ENCODE measurements around the gene GNAO1. TPM values are rescaled to one million over a fixed set of nuclear protein-coding genes. Genes with fewer than 3 reads are reported as not detected.

GNAO1 gene
- total and polyA plus RNA-seq, 9 of the 15 experiments (the other 6 are each of a cell fraction or from before 2014, with no cell fraction given) = 0.07 to 0.42 (median 0.08) TPM; not detected in 5

- Histone ChIP-seq H2AFZ (ENCODE audit: low read depth, low read length) (no peak overlapping the region), H3K4me1 (replicated peaks in 1 of 2; ENCODE audit: control insufficient read depth in 2 of 2, insufficient read depth in 2 of 2, low read length in 2 of 2) (peaks cover 15 to 29% of the 10 kb centered on the region in 2 experiments), H3K27ac (ENCODE audit: extremely low read depth, low read depth, low read length) (no peak overlapping the region), H3K9me1 (ENCODE audit: control insufficient read depth, insufficient read depth, low read length) (no peaks in the 10 kb centered on the region), H4K20me1 (replicated peaks; ENCODE audit: control insufficient read depth, insufficient read depth, low read length) (peaks cover 4% of the 10 kb centered on the region; the same call in 1 of the 2 replicates), H3K9me3 (replicated peaks; ENCODE audit: control insufficient read depth, insufficient read depth, low read depth, low read length) (no peaks in the 10 kb centered on the region), H3K79me2 (ENCODE audit: control insufficient read depth, insufficient read depth, low read length) (no peaks in the 10 kb centered on the region), H3K36me3 (ENCODE audit: control insufficient read depth, insufficient read depth, low read length) (no peaks in the 10 kb centered on the region), H3K9ac (ENCODE audit: insufficient read depth in 1 of 2, low read depth in 2 of 2, low read length in 2 of 2) (no peak overlapping the region), H3K4me2 (ENCODE audit: insufficient read depth, low read length) (no peak overlapping the region), H3K4me3 (no peak overlapping the region), H3K27me3 (ENCODE audit: control insufficient read depth in 2 of 2, insufficient read depth in 2 of 2, low read length in 2 of 2) (peaks cover 0 to 13% of the 10 kb centered on the region in 2 experiments; a peak in 2 of 5 replicates)
- WGBS (ENCODE audit: insufficient coverage, low coverage, missing lambda C conversion rate) = 43% methylated on average over 2 of the region's 2 CpGs
- in situ Hi-C loops (cut with MboI) (no loop called here), intact Hi-C loops (cut with micrococcal nuclease) (no loop called here)
- FAIRE-seq (no peak), DNase-seq (ENCODE audit: extremely low read depth in 1 of 4, low spot score in 3 of 4) (peak; percentile 49 to 75 (median 70)), ATAC-seq (peak; percentile 70)
- ChIA-PET CTCF (ENCODE audit: low intra/inter-chr PET ratio) (interaction anchor here (0.7 kb wide), 1 partner anchor 34 kb away, joined by 3 read pairs; no protein-coding TSS in a partner anchor), POLR2A (interaction anchor here (0.6 to 1.2 kb wide), 2 partner anchors 9 to 30 kb away, joined by 3 read pairs; no protein-coding TSS in a partner anchor)
- BruUV-seq (replicated peaks) = no TSS peak
- no peak for TF ChIP-seq FOXP1 (CRISPR knock-in tag; IDR thresholded peaks at IDR 0.05)
- no peak for TF ChIP-seq POLR2A (conservative IDR thresholded peaks at IDR 0.05)
- TF ChIP-seq SRF (CRISPR knock-in tag; IDR thresholded peaks at IDR 0.05) = no peak
- TF ChIP-seq ATF4 (CRISPR knock-in tag; IDR thresholded peaks at IDR 0.05) = no peak
- no peak for TF ChIP-seq TCF7L2 (IDR thresholded peaks at IDR 0.05; ENCODE audit: low read depth, low read length)
- TF ChIP-seq ZBTB12 (CRISPR knock-in tag; IDR thresholded peaks at IDR 0.05) = no peak
- TF ChIP-seq RB1 (IDR thresholded peaks at IDR 0.05; ENCODE audit: low read depth) = no peak
- TF ChIP-seq RCOR1 (IDR thresholded peaks at IDR 0.05; ENCODE audit: borderline replicate concordance in 1 of 2, low read depth in 2 of 2, low read length in 2 of 2) = peak in 1 of 2 experiments; percentile 50; a peak in 2 of 4 replicates
- 0 out of 2 replicates have a peak, but pooled peaks have one; percentile 12 for TF ChIP-seq CTBP1 (IDR thresholded peaks at IDR 0.05; ENCODE audit: borderline replicate concordance)
- TF ChIP-seq HSF4 (CRISPR knock-in tag; IDR thresholded peaks at IDR 0.05; ENCODE audit: borderline replicate concordance) = no peak
- TF ChIP-seq KDM2B (CRISPR knock-in tag; IDR thresholded peaks at IDR 0.05) = no peak
- no peak for TF ChIP-seq MBD2 (IDR thresholded peaks at IDR 0.05; ENCODE audit: borderline replicate concordance, low read depth)
- TF ChIP-seq CTCF (IDR thresholded peaks at IDR 0.05 in 2 of 3, conservative IDR thresholded peaks at IDR 0.05 in 1 of 3; ENCODE audit: insufficient read depth in 2 of 3, low read depth in 1 of 3, low read length in 3 of 3) = peak; percentile 43 to 68 (median 63)
- TF ChIP-seq SMC3 (conservative IDR thresholded peaks at IDR 0.05; ENCODE audit: insufficient read depth, low read depth, low read length) = peak; percentile 45; the same call in 1 of the 2 replicates
- no peak for TF ChIP-seq BRD4 (IDR thresholded peaks at IDR 0.05)
- no peak for TF ChIP-seq TEAD4 (IDR thresholded peaks at IDR 0.05; ENCODE audit: low read length)
- no peak for TF ChIP-seq TEAD4 (CRISPR knock-in tag; IDR thresholded peaks at IDR 0.05; ENCODE audit: borderline replicate concordance)
- TF ChIP-seq CBX2 (IDR thresholded peaks at IDR 0.05; ENCODE audit: insufficient read depth, low read length, poor library complexity, severe bottlenecking) = no peak
- no peak for TF ChIP-seq ZFP36 (IDR thresholded peaks at IDR 0.05; ENCODE audit: low read depth, low read length, partially characterized antibody)
- no peak for TF ChIP-seq EZH2 (IDR thresholded peaks at IDR 0.05; ENCODE audit: borderline replicate concordance, low read depth, low read length)
These were observed 90.0 kb downstream of the GNAO1 start for GRCh38 chr16:56281249-56281805.
